Esophagus squamous epithelium (tissue), 4 donors: ENCODE measurements around the gene LYSMD4.

Experiments used
- POLR2A ChIP-seq, 4 donors: fragments of 450-650 bp; IDR thresholded peaks; one replicate each; pipeline ENCODE4 v1.6.1; 2017; ENCODE audit warnings: antibody characterized with exemption in 4 of 4, mild to moderate bottlenecking in 4 of 4, moderate library complexity in 3 of 4
- TF ChIP-seq, protein P1 (sequence below), 6 experiments: fragments of 450-650 bp in 4 of 6; fragments of 200-600 bp in 2 of 6; sonication (generic) in 2 of 6; IDR thresholded peaks; one replicate each; pipeline ENCODE4 v1.5.1; 2016 to 2019; ENCODE audit warnings: antibody characterized with exemption in 6 of 6, mild to moderate bottlenecking in 4 of 6, moderate library complexity in 4 of 6

GRCh38 chr15:99734575-99734974 lies 1.3 kb upstream of the LYSMD4 start:
- TF ChIP-seq, protein P1, sequence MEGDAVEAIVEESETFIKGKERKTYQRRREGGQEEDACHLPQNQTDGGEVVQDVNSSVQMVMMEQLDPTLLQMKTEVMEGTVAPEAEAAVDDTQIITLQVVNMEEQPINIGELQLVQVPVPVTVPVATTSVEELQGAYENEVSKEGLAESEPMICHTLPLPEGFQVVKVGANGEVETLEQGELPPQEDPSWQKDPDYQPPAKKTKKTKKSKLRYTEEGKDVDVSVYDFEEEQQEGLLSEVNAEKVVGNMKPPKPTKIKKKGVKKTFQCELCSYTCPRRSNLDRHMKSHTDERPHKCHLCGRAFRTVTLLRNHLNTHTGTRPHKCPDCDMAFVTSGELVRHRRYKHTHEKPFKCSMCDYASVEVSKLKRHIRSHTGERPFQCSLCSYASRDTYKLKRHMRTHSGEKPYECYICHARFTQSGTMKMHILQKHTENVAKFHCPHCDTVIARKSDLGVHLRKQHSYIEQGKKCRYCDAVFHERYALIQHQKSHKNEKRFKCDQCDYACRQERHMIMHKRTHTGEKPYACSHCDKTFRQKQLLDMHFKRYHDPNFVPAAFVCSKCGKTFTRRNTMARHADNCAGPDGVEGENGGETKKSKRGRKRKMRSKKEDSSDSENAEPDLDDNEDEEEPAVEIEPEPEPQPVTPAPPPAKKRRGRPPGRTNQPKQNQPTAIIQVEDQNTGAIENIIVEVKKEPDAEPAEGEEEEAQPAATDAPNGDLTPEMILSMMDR (IDR thresholded peaks at IDR 0.05): no peak
- TF ChIP-seq POLR2A (IDR thresholded peaks at IDR 0.05): no peak
